ENCODE data around the gene TBC1D14.

TBC1D14 gene

DNA sequence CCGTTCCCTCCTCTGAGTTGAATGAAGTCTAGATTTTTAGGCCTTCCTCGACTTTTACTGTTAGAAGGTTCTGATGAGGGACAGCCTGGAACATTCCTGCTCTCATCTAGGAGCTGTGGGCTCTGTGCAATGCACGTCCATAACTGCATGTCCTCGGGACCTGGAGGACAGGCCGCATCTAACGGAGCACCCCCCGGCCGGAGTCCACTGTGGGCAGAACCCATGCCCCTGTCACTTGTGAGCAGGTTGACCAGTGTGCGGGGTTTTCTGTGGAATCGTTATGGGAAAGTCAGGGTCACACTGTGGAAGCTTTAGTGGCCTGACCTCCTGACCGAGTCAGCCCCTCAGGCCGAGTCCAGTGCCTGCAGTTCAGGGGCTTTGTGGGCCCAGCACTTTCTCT lies 114.3 kb downstream of the TBC1D14 start:
- TF ChIP-seq, protein P1, sequence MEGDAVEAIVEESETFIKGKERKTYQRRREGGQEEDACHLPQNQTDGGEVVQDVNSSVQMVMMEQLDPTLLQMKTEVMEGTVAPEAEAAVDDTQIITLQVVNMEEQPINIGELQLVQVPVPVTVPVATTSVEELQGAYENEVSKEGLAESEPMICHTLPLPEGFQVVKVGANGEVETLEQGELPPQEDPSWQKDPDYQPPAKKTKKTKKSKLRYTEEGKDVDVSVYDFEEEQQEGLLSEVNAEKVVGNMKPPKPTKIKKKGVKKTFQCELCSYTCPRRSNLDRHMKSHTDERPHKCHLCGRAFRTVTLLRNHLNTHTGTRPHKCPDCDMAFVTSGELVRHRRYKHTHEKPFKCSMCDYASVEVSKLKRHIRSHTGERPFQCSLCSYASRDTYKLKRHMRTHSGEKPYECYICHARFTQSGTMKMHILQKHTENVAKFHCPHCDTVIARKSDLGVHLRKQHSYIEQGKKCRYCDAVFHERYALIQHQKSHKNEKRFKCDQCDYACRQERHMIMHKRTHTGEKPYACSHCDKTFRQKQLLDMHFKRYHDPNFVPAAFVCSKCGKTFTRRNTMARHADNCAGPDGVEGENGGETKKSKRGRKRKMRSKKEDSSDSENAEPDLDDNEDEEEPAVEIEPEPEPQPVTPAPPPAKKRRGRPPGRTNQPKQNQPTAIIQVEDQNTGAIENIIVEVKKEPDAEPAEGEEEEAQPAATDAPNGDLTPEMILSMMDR (IDR thresholded peaks at IDR 0.05): no peak
- no peak for DNase-seq (ENCODE audit: low spot score)
- Histone ChIP-seq H3K4me3 (no peak overlapping the region), H3K27ac (no peak overlapping the region)

DNA sequence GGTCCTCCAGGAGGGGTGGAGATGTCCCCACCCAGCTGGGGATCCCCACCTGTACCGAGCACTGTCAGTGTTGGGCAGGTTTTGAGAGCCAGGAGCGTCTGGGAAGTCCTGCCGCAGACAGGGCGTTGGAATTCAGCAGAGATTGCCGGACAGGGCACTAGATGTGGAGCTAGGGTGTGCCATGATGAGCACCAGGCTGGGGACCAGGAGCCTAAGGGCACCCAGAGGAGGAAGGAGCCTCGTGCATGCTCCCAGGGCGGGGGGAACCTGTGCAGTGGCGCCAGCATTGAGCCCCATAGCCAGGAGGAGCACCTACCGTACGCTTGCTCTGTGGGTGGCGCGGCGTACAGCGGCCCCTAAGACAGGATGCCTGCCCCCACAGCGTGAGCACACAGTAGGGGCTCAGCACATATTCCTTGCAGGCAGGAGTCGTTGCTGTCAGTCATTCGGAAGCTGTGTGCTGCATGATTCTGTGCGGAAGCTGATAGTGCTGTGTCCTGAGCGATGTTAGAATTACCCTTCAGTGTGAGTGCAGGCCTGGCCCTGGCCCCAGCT lies 114.8 kb downstream of the TBC1D14 start:
- no peak for DNase-seq (ENCODE audit: low spot score)
- no peak overlapping the region for H3K27ac ChIP-seq
- H3K4me3 ChIP-seq: no peak overlapping the region
- TF ChIP-seq, protein P1 (IDR thresholded peaks at IDR 0.05): no peak

DNA sequence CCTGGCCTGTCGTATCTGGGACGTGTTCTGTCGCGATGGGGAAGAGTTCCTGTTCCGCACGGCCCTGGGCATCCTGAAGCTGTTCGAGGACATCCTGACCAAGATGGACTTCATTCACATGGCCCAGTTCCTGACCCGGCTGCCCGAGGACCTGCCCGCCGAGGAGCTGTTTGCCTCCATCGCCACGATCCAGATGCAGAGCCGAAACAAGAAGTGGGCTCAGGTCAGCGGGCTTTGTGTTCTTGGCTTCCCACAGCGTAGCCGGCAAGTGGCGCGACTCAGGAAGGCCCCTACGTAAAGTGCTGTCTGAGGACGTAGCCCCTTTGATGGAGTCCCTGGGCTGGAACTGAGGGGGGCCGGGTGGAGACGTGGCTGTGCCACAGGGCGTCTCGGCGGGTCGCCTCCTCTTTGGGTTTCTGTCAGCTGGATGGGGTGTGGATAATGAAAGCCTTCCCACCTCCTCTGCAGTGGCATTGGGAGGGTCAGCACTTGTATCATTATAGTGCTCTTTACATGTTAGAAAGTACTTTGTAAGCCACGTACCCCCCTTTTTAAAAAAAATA lies 115.5 kb downstream of the TBC1D14 start:
- DNase-seq (ENCODE audit: low spot score): no peak
- TF ChIP-seq, protein P1 (IDR thresholded peaks at IDR 0.05): no peak
- H3K4me3 ChIP-seq: no peak overlapping the region
- no peak overlapping the region for H3K27ac ChIP-seq

DNA sequence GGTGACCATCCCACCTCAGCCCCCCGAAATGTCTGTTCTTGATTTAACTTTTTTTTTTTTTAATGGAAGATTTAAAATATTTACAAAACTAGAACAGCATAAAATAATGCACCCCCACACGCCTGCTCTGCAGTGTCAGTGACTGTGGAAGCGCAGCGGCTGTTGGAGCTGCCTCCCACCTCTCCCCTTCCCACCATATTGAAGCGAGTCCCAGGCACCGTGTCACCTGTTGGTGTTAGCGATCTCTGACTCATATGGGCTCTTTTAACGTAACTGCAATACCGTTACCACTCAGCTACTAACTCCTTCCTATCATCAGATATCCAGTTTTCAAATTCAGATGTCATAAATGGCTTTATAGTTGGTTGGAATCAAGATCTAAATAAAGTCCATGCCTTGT lies 116.5 kb downstream of the TBC1D14 start:
- Histone ChIP-seq H3K27ac (no peak overlapping the region), H3K4me3 (no peak overlapping the region)
- no peak for DNase-seq (ENCODE audit: low spot score)
- TF ChIP-seq, protein P1 (IDR thresholded peaks at IDR 0.05): no peak

DNA sequence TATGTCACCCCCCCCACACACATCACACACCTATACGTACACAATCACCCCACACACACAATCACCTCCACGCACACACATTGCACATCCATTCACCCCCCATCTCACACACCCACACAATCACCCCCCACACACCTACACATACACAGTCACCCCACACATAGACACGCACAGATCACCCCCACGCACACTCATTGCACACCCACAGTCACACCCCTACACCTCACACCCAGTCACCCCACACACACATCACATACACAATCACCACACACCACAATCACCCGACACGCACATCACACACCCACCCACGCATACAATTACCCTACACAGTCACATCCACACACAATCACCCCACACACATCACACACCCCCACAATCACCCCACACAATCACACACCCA lies 117.7 kb downstream of the TBC1D14 start:
- DNase-seq (ENCODE audit: low spot score): no peak
- TF ChIP-seq, protein P1 (IDR thresholded peaks at IDR 0.05): no peak
- Histone ChIP-seq H3K4me3 (no peak overlapping the region), H3K27ac (no peak overlapping the region)

DNA sequence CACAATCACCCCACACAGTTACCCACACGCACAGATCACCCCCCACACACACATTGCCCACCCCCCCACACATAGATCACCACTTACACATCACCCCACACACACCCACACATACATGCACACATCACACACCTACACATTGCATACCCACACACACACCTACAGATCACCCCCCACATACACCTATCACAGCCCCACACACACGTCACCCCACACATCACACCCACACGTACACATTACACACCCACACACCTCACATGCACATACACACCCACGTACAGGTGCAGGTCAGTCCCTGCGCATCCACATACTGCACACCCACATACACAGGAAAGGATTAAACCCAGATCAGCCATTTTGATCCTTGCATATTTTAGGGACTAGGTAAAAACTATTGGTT lies 118.3 kb downstream of the TBC1D14 start:
- TF ChIP-seq, protein P1 (IDR thresholded peaks at IDR 0.05): no peak
- no peak for DNase-seq (ENCODE audit: low spot score)

DNA sequence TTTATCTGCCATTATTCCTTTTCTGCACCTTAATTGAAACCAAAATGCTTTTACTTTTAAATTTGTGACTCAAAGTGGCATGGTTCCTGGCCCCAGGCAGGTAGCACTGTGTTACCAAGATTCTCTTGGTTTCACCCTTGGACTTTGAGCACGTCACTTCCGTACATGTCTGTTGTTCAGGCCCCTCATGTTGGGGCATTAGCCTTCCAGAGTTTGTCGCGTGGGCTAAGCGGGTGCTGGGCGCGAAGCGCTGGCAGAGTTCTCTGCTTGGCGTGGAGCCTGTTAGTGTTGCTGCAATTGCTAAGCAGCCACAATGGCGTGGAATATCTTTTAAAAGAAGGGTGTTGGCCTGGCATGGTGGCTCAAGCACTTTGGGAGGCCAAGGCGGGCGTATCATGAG lies 119.6 kb downstream of the TBC1D14 start:
- no peak overlapping the region for H3K4me3 ChIP-seq
- DNase-seq (ENCODE audit: low spot score): no peak
- H3K27ac ChIP-seq: no peak overlapping the region
- TF ChIP-seq, protein P1 (IDR thresholded peaks at IDR 0.05): no peak

More for the DNA sequence above, 118.3 kb downstream of the TBC1D14 start:
- H3K27ac ChIP-seq: no peak overlapping the region
- no peak overlapping the region for H3K4me3 ChIP-seq
